Peyer's patch (tissue), 4 donors: ENCODE results near the gene DGCR6L.

Experiments used
- CTCF ChIP-seq, 6 experiments: fragments of 450-650 bp in 4 of 6; fragments of 200-600 bp in 2 of 6; sonication (generic) in 1 of 6; IDR thresholded peaks; one replicate each; pipeline ENCODE4 v1.5.1; 2017 to 2019; ENCODE audit warnings: antibody characterized with exemption in 6 of 6, mild to moderate bottlenecking in 3 of 6, moderate library complexity in 1 of 6
- POLR2A ChIP-seq, 2 donors: fragments of 450-650 bp; IDR thresholded peaks; one replicate each; pipeline ENCODE4 v1.5.1; 2017; ENCODE audit warnings: antibody characterized with exemption in 2 of 2, mild to moderate bottlenecking in 2 of 2, moderate library complexity in 2 of 2

DNA sequence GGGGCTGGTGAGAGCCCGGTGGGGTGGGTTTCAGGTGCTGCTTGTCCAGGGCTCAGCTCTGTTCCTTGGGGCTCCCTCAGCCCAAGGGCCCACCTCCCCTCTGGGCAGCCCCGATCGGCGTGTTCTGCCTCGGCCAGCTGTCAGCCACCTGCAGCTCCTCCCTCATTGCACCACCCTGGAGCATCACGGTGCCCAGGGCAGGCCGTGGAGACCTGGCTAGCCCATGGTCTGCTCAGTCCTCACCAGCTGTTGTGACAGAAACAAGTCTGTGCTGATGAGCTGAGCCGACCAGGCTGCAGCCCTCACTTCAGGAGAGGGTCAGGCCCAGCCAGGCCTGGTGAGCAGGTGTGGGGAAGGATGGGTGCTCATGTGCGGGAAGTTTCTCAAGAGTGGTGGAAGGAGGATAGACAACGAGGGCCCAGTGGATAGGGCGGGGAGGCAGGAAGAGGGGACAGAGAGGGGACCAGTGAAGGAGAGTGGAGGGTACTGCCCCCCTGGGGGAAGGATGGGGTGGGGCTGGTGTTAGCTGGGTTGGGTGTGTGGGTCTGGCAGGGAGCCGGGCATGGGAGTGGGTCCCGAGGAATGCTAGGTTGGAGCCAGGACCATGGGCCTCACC lies 35.3 kb downstream of the DGCR6L start:
- TF ChIP-seq CTCF (IDR thresholded peaks at IDR 0.05), result no peak
- TF ChIP-seq POLR2A (IDR thresholded peaks at IDR 0.05), result no peak
